H4 (cell line): Measurements from ENCODE around the gene MRPL51. TPM values are rescaled to one million over a fixed set of nuclear protein-coding genes. Genes with fewer than 3 reads are reported as not detected.
A peak's percentile ranks its signal among the peaks of the same experiment; 100 is the strongest.
"Not testable (repeated sequence)": the region's sequence is repeated elsewhere in the genome, so short reads cannot be mapped to it uniquely, and the experiment has no call there.

ENCODE experiments used
- DNase-seq: peaks from one replicate; pipeline ENCODE4 v3.0.0-alpha.2; 2015; ENCODE audit warnings: low spot score
- total RNA-seq: library from RNA; depleted of rRNA; stranded (reverse); fragments of >200 nt; shearing (Covaris generic); gene quantifications from 2 replicates; pipeline ENCODE4 v1.2.3, GENCODE V29; 2014

Gene MRPL51
- total RNA-seq, 1 experiment from 2014 or later: 286 TPM

DNA sequence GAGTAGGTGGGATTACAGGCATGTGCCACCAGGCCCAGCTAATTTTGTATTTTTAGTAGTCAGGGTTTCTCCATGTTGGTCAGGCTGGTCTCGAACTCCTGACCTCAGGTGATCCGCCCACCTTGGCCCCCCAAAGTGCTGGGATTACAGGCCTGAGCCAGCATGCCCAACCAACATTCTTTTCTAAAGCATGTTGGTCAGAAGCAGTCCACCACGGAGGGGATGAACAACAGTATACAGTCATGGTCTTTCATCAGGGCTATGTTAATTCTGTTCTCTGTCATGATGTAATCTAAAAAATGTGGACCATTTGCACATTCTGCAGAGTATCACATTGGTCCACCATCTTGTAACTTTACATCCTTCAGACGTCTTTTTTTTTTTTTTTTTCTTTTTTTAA, 3.6 kb downstream of the MRPL51 start:
- DNase-seq: no peak

DNA sequence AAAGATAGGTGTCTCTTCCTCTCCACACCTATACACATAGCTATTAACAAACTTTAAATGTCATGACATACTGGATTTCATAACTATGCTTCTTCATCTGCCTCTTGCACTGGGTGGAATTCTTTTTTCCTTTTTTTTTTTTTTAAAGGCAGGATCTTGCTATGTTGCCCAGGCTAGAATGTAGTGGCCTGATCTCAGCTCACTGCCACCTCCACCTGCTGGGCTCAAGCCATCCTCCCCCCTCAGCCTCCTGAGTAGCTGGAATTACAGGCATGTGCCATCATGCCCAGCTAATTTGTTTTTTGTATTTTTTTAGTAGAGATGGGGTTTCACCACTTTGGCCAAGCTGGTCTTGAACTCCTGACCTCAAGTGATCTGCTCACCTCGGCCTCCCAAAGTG, 4.8 kb downstream of the MRPL51 start:
- DNase-seq: no peak

DNA sequence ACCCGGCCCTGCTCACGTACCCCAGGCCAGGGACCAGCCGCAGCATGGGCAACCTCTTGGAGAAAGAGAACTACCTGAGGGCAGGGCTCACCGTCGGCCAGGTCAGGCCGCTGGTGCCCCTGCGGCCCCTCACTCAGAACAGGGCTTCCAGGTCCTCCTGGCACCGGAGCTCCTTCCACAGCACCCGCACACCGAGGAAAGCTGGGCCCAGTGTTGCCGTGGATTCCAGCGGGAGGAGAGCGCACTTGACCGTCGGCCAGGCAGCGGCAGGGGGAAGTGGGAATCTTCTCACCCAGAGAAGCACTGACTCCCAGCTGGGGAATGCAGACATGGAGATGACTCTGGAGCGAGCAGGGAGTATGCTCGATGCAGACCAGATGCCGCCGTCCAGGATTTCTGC, 14.6 kb downstream of the MRPL51 start:
- DNase-seq: no peak

DNA sequence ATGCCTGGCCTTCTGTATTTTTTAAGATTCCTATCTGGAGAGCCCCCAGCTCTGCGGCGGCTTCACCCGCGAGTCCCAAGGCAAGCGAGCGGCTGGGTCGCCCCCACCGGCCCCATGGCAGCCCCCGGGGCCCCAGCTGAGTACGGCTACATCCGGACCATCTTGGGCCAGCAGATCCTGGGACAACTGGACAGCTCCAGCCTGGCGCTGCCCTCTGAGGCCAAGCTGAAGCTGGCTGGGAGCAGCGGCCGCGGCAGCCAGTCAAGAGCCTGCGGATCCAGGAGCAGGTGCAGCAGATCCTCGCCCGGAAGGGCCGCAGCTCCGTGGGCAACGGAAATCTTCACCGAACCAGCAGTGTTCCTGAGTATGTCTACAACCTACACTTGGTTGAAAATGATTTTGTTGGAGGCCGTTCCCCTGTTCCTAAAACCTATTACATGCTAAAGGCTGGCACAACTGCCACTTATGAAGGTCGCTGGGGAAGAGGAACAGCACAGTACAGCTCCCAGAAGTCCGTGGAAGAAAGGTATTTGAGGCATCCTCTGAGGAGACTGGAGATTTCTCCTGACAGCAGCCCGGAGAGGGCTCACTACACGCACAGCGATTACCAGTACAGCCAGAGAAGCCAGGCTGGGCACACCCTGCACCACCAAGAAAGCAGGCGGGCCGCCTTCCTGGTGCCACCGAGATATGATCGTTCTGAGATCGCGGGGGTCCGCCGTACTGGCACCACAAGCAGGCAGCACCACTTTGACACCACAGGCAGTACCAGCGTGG, 15.3 kb downstream of the MRPL51 start:
- not testable (repeated sequence) for DNase-seq

DNA sequence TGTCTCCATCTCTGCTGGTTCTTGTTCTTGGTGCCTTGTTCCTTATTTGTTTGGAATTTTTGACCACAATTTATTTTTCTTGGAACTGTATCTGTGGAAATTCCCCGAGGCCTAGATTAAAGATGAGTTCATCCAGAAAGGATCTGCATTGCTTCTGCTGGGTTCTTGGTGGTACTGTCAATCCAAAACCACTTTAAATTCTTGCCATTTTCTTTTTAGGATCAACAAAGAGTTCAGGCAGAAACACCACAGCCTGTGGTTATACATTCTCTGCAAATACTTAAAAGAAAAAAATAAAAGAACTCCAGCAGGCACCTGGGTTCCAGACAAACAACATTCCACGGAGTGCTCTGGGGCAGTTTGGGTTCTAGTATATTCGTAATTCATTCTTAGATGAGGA, 16.6 kb downstream of the MRPL51 start:
- peak; percentile 88 for DNase-seq

DNA sequence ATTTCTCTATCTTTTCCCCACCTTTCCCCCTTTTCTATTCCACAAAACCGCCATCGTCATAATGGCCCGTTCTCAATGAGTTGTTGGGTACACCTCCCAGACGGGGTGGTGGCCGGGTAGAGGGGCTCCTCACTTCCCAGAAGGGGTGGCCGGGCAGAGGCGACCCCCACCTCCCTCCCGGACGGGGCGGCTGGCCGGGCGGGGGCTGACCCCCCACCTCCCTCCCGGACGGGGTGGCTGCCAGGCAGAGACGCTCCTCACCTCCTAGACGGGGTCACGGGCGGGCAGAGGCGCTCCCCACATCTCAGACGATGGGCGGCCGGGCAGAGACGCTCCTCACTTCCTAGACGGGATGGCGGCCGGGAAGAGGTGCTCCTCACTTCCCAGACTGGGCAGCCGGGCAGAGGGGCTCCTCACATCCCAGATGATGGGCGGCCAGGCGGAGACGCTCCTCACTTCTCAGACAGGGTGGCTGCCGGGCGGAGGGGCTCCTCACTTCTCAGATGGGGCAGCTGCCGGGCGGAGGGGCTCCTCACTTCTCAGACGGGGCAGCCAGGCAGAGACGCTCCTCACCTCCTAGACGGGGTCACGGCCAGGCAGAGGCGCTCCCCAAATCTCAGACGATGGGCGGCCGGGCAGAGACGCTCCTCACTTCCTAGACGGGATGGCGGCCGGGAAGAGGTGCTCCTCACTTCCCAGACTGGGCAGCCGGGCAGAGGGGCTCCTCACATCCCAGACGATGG, 17.7 kb downstream of the MRPL51 start:
- DNase-seq: not testable (repeated sequence)

DNA sequence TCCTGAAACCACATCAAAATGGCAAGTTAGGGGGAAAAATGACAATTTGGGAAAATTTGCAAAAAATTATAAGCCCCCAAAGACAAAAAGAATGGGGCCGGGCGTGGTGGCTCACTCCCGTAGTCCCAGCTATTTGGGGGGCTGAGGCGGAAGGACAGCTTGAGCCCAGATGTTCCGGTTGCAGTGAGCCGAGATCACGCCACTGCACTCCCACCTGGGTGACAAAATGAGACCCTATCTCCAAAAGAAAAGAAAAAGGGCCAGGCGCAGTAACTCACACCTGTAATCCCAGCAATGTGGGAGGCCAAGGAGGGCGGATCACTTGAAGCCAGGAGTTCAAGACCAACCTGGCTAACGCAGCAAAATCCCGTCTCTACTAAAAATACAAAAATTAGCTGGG, 20.6 kb downstream of the MRPL51 start:
- DNase-seq: no peak

DNA sequence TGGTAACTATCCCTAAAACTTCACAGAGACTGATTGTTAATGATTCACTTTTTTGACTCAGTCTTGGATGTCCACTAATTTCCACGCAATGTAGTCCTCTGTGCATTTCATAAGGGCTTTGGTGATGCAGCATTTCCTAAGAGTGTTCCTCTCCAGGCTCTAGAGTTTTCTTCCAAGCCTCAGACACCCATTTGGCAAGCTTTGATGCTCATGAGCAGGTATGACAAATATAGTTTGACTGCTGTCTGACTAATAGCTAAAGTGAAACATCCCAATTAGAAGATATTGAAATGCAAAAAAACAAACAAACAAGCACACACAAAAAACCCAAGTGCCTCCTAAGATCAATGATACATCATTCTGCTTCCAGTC, 21.1 kb downstream of the MRPL51 start:
- no peak for DNase-seq

DNA sequence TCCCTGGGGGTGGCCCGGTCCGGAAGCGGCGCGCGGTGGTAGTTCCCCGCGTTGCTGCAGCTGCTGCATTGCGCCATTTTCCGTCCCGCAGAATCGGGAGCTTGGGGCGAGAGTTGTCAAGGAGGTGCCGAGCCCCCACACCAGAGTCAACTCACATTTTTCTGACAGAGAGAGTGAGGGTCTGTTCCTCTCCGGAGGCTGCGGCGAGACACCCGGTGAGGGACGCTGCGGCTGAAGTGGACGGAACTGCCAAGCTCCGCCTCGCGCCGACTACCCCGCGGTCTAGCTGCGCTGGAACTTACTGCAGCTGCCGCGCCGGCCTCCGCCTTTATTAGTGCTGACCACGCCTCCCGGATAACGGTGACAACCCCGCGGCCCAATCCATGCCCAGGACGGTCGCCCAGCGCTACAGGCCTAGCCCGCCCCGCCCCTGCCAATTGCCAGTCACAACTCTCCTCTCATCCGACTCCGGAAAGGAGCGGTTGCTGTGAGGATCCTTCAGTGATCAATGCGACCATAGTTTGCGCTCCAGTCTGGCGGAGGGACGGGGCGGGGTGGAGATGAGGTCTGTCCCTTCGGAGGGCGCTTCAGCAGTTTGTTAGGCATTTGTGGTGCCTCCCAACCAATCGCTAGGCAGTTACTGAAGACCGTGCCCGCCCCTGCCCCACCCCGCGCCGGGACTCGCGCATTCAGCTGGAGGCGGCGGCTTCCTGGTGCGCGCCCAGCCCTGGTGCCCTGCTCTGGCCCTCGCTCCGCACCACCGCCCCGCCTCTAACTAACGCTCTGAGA, 22.5 kb downstream of the MRPL51 start, which contains the start of gene VAMP1:
Gene VAMP1, minus strand, starts transcription at position 303 of the 789 bp plus-strand sequence. Its CDS starts 146 bp downstream, at position 157.
- DNase-seq: peak; percentile 99

DNA sequence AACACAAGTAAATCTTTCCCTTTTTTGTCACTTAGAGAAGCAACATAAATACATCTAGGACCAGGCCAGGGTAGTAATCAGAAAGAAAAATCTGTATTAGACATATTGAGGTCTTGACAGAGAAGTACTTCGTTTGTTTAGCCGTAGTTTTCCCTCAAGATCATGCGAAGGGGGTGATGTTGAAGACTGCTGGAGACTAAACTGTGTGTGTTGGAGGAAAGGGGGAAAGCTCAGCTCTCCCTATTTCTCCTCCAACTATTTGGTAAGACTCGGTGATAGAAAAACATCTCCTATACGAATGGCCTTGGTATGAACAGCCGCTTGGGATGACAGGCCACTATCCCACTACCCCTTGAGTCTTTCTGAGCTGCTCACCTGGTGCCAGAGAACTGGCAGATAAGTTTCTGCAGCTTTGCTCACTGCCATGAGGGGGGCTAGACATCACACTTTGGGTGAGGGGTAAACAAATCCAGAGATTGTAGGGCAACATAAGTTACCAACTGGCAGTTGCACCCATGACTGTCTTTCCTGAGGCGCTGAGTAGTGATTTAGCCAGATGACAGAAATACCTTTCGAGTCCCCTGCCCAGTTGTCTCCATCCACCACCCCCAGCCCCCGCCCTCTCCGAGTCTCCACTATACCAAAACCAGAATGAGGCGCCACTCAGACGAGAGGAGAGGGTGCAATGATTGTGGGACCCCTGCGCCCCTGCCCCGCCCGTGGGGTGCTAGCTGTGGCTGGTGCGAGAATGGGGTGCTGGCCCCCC, 23.3 kb downstream of the MRPL51 start:
- DNase-seq: no peak

DNA sequence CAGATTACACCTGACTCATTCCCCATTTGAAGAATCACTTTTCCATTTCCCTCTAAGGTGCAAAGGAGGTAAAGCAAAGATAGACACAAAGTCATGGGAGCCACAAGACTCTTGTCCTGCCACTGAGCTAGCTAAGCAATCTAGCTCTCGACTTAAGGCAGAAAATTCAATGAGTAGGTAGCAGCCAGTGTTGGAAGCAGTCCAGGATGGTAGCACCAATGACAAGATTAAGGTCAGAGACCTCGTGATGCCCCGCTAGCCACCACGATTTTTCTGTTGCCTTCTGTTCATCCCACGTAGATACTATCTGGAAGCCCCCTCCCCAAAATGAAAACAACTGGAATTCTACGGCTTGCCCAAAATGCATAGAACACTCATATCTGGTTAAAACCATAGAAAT, 24.0 kb downstream of the MRPL51 start:
- no peak for DNase-seq

DNA sequence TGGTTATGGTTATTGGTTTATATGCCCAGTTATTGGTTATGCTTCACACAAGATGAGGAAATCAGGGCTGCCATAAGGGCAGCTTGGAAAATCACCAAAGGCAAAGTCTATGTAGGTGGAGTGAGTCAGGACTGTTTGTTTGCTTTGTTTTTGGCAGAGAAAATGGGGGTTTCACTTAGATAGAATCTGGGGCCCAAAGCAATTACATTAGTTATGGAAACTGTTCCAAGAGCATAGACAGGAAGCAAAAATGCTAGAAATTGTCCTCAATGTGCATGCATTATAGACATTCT, 24.8 kb downstream of the MRPL51 start:
- no peak for DNase-seq

DNA sequence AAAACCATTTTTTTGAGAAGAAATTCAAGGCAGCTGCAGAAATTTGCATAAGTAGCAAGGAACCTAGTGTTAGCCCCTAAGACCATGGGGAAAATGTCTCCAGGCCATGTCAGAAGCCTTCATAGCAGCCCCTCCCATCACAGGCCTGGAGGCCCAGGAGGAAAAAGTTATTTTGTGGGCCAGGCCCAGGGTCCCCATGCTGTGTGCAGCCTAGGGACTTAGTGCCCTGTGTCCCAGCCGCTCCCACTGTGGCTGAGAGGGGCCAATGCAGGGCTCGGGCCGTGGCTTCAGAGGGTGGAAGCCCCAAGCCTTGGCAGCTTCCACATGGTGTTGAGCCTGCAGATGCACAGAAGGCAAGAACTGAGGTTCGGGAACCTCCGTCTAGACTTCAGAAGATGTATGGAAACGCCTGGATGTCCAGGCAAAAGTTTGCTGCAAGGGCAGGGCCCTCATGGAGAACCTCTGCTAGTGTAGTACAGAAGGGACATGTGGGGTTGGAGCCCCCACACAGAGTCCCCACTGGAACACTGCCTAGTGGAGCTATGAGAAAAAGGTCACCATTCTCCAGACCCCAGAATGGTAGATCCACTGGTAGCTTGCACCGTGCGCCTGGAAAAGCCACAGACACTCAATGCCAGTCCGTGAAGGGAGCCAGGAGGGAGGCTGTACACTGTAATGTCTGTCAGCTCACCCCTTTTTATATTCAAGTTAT, 25.3 kb downstream of the MRPL51 start:
- not testable (repeated sequence) for DNase-seq

DNA sequence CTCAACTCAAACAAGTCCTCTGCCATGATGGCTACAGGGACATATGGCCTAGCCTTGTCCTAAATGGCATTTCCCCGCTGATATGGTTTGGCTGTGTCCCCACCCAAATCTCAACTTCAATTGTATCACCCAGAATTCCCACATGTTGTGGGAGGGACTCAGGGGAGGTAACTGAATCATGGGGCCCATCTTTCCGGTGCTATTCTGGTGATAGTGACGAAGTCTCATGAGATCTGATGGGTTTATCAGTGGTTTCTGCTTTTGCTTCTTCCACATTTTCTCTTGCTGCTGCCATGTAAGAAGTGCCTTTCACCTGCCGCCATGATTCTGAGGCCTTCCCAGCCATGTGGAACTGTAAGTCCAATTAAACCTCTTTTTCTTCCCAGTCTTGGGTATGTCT, 26.3 kb downstream of the MRPL51 start:
- DNase-seq: not testable (repeated sequence)

DNA sequence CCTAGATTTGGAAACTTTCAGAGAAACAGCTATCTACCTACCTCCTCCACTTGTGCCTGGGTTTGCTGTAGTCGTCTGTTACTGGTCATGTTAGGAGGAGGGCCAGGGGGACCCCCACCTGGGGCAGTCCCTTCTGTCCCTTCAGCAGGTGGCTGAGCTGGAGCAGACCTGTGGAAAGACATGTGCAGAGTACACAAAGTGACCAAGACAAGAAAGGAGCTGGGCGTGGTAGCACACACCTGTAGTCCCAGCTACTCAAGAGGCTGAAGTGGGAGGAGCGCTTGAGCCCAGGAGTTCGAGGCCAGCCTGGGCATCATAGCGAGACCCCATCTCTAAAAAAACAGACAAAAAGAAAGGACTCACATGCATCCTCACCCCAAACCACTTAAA, 26.9 kb downstream of the MRPL51 start:
- no peak for DNase-seq

DNA sequence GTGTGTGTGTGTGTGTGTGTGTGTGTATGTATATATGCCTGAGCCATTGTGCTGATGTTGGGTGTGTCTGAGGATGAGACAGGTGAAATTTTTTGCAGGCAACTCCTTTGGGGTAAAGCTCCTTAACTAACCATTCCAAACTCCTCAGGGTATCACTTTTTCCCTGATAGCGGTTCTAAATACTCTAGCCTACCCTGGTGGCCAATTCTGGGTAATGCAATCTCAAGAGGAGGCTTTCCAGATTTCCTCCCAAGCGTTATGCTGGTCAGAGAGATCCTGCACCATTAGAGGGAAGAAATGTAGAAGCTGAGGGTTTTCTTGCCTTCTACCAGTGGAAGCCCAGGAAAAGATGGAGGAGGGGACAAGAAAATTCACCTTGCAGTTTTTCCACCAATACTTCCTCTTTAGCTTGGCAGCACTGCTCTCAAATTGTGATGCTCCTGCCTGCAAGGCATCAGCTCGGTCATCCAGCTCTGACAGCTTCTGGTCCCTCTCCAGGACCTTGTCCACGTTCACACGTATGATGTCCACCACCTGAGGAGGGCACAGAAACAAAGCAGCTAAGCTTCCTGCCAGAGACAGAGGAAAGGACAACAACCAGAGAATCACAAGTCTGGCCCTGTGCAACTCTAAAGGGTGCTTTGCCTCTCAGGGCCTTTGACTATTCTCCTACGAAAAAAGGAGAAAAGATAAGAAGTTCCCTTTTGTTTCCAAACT, 27.4 kb downstream of the MRPL51 start:
- DNase-seq: peak; percentile 58

DNA sequence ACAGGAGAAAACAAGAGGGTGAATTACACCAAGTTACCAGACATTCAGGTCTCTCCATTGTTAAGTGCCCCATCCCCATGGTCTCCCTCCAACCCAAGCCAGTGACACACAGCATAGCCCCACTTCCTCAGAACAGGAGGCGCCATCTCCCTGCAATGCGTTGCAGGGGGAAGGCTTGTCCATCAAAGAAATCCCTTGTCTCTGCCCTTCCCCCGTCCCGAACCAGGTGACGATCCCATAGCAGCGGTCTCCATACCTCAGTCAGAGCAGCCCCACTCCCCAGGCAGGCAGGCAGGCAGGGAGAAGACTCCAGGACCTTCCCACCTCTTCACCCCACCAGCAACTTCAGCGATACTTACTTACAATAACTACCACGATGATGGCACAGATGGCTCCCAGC, 28.5 kb downstream of the MRPL51 start:
- no peak for DNase-seq

DNA sequence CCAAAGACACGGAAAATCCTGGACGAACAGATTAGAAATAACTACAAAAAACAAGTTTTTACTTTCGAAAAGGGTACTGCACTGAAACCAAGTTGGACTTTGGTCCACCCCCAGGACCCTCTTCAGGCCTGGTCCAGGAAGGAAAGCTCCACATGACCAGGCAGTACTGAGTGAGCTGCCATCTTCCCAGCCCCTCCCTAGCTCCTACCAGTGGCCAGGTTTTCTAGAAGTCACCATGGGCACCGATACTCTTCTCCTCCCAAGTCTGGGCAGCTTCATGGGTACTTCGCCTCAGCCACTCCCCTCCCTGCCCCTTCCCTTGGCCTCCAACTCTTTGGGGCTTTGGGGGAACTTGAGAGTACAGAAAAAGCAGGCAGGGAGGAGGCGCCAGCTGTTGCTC, 29.2 kb downstream of the MRPL51 start:
- no peak for DNase-seq

DNA sequence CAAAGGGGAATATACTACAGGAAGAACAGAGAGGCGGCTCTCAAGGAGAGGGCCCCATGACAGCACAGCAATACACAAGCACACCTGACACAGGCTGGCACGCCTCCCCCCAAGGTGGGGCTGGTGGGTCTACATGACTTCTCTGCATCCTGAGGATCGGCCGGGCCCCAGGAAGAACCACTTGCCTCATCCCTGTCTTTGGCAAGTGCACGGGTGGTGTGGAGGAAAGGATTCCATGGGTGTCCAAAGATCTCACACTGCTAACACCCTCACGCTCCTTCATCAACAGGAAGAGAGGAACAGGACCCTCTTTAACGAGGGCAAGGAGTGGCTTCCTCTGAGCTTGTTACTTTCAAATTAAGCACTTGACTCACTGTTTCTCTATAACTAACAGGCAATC, 29.8 kb downstream of the MRPL51 start:
- no peak for DNase-seq

DNA sequence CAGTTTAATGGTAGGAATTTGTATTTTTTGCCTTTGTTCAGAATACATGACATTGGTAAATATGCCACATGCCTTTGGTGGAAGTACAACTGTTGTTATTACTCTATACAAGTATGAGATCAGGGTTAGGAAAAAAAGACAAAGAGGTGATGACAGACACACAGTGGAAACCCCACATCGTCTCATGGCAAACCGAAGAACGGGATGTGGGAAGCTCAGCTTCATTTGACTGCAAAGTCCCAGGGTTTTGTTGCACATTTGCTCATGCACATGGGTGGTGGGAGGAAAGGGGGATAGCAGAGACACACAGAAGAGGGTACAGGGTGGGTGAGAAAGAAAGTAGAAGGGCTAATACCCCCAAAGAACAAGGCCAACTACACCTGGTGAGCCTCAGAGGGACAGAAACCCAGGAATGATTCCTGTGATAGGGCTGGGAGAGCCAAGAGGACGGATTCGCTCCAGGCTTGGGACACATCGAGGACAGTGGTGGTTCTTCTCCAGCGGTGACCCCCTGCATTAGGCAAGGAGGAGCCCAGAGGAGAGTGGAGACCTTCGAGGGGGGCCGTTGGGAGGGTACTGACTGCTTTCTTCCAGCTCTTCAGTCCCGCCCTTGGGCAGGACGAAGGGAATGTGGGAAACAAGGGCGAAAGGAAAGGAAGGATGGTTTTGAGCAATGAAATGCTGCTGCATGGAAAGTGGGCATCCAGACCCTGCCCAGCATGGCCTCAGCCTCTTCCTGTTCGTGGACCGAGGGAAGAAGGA, 30.6 kb downstream of the MRPL51 start:
- DNase-seq: no peak
